ENCODE measurements around the gene FIGNL2. TPM values are rescaled to one million over a fixed set of nuclear protein-coding genes. Genes with fewer than 3 reads are reported as not detected.
A peak's percentile ranks its signal among the peaks of the same experiment; 100 is the strongest.
"Not testable (repeated sequence)": the region's sequence is repeated elsewhere in the genome, so short reads cannot be mapped to it uniquely, and the experiment has no call there.

Gene FIGNL2
- total and polyA plus RNA-seq, 5 donors = 0.18 to 0.39 (median 0.26) TPM

DNA sequence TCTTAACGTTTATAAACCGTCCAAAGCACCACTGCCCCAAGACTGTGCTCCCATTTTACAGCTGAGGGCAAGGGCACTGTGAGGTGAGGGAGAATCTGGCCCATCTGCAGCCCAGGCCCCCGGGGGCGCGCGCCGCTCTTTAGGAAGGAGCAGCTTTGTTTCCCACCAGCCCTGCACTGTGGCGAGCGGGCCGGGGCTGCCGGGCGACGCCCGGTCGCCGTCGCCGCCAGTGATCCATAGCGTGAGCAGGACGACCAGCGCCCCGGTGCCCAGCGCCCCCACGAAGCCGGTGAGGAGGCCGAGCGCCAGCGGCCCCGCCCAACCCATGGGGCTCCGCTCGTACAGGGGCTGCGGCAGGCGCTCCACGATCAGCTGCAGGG is 34.6 kb downstream of the FIGNL2 start:
- ATAC-seq (no peak), DNase-seq (no peak)
- H3K4me3 ChIP-seq (ENCODE audit: low read length) = peak overlapping the region; percentile 62
- intact Hi-C loops (cut with DNase I) = loop anchor here in 1 of 4 donors (10.0 kb wide), 1 partner anchor 61 kb away; no protein-coding TSS in a partner anchor
- WGBS = 8% methylated on average over 34 of the region's 34 CpGs
- no peak overlapping the region for H3K27ac ChIP-seq (ENCODE audit: low read length)
- H3K27me3 ChIP-seq (ENCODE audit: control insufficient read depth, insufficient read depth) = no peaks in the 10 kb centered on the region
- no peaks in the 10 kb centered on the region for H3K4me1 ChIP-seq (ENCODE audit: control insufficient read depth, insufficient read depth, low read length)
- H3K9me3 ChIP-seq (ENCODE audit: control insufficient read depth, low read length) = no peaks in the 10 kb centered on the region

DNA sequence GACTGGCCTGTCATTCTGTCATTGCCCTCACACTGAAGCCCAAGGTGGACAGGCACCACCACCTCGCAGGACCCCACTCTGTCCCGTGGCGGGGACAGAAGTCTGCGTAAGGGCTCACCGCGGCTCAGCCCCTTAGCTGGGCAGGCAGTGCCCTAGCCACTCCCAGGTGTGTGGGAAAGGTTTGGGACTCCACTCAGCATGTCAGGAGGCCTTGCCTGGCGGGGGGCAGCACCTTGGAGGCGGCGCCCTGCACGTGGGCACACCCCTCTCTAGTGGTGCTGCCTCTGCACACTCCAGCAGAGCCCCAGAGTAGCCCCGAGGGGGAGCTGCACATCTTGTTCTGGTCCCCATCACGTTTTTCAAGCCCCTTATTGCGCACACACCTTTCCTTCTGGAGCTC is 35.6 kb downstream of the FIGNL2 start:
- H3K4me1 ChIP-seq (ENCODE audit: control insufficient read depth, insufficient read depth, low read length) = no peaks in the 10 kb centered on the region
- H3K4me3 ChIP-seq (ENCODE audit: low read length) = no peak overlapping the region
- 88% methylated on average over 13 of the region's 13 CpGs for WGBS
- no peak overlapping the region for H3K27ac ChIP-seq (ENCODE audit: low read length)
- no peak for ATAC-seq
- no peak for DNase-seq
- H3K27me3 ChIP-seq (ENCODE audit: control insufficient read depth, insufficient read depth) = no peaks in the 10 kb centered on the region
- intact Hi-C loops (cut with DNase I) = loop anchor here in 1 of 4 donors (10.0 kb wide), 1 partner anchor 62 kb away; no protein-coding TSS in a partner anchor
- H3K9me3 ChIP-seq (ENCODE audit: control insufficient read depth, low read length) = no peaks in the 10 kb centered on the region

DNA sequence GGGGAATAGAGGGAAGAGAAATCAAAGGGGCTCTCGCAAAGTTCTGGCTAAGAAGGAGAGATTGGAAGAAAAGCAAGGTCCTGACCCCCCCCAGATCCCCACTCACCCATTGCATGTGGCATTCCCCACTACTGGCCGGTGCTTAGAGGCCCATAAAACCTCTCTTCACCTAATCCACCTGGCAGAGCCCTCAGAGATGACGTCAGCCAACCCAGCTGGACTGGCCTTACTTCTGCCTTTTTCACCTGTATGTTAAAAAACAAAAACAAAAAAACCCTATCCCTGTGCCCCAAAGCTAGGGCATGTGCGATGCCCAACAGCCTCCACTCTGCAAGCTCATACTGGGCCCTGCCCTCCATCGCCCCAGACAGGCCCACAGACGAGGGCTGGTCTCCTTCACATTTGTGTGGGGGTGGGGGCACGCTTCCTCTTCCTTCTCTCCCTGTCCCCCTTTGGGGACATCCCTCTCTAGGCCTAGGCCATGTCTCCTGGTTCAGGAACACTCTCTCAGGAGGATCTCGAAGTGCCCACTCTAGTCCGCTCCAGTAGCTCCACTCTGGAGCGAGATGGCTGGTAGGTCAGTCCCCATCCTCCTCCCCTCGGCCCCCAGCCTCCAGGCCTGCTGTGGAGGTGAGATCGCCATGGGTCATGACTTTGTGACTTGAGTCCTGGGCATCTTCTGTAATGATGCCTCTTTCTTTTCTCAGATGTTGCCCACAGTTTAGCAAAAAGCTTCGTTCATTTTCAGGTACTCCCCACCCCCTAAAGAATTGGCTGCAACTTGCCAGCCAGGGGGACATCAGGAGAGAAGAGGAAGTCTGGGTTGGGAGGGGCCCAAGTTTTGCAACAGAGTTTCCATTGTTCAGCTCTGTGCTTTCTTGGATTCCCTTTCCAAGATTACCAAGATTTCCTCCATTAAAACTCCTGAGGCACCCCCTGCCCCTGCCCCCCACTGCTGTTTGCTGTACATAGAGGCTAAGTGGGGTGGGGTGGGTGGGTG is 37.0 kb downstream of the FIGNL2 start:
- Histone ChIP-seq H3K4me3 (ENCODE audit: low read length) (no peak overlapping the region), H3K4me1 (ENCODE audit: control insufficient read depth, insufficient read depth, low read length) (no peaks in the 10 kb centered on the region), H3K27me3 (ENCODE audit: control insufficient read depth, insufficient read depth) (no peaks in the 10 kb centered on the region), H3K9me3 (ENCODE audit: control insufficient read depth, low read length) (no peaks in the 10 kb centered on the region), H3K27ac (ENCODE audit: low read length) (no peak overlapping the region)
- ATAC-seq = no peak
- intact Hi-C loops (cut with DNase I) = loop anchor here in 1 of 4 donors (10.0 kb wide), 1 partner anchor 63 kb away; no protein-coding TSS in a partner anchor
- no peak for DNase-seq
- WGBS = 74% methylated on average over 13 of the region's 13 CpGs

DNA sequence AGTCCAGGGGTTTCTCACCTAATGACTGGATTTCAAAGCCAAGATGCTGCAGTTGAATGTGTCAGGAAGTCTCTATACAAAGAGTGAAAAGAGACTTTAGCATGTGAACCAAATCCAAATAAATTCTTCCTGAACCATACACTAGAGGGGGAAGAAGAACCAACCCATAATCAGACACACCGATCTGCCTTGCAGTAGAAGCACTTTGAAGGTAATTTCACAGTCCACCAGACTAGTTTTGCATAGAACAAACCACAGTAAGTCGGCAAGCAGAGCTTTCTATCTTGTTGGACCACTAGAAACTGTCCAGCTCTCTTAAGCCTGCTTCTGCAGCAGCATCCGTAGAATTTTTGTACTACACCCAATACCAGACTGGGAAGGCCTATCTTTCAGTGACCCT is 39.3 kb downstream of the FIGNL2 start:
- no peaks in the 10 kb centered on the region for H3K27me3 ChIP-seq (ENCODE audit: control insufficient read depth, insufficient read depth)
- DNase-seq (no peak), ATAC-seq (no peak)
- H3K4me1 ChIP-seq (ENCODE audit: control insufficient read depth, insufficient read depth, low read length) = no peaks in the 10 kb centered on the region
- H3K9me3 ChIP-seq (ENCODE audit: control insufficient read depth, low read length) = no peaks in the 10 kb centered on the region
- WGBS = 75% methylated on average over 3 of the region's 3 CpGs
- no peak overlapping the region for H3K4me3 ChIP-seq (ENCODE audit: low read length)
- intact Hi-C loops (cut with DNase I) = no loop called here
- no peak overlapping the region for H3K27ac ChIP-seq (ENCODE audit: low read length)

DNA sequence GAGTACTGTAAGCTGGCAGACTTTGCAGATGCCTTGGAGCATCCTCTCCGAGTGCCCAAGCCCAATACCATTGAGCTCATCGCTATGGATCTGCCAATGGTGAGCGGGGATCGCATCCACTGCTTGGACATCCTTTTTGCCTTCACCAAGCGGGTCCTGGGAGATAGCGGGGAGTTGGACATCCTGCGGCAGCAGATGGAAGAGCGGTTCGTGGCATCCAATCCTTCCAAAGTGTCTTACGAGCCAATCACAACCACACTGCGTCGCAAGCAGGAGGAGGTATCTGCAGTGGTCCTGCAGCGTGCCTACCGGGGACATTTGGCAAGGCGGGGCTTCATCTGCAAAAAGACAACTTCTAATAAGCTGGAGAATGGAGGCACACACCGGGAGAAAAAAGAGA is 41.6 kb downstream of the FIGNL2 start:
- no peaks in the 10 kb centered on the region for H3K4me1 ChIP-seq (ENCODE audit: control insufficient read depth, insufficient read depth, low read length)
- WGBS = 93% methylated on average over 16 of the region's 16 CpGs
- no peak for ATAC-seq
- no peaks in the 10 kb centered on the region for H3K9me3 ChIP-seq (ENCODE audit: control insufficient read depth, low read length)
- no peak overlapping the region for H3K4me3 ChIP-seq (ENCODE audit: low read length)
- no peak for DNase-seq
- intact Hi-C loops (cut with DNase I) = no loop called here
- H3K27me3 ChIP-seq (ENCODE audit: control insufficient read depth, insufficient read depth) = no peaks in the 10 kb centered on the region
- no peak overlapping the region for H3K27ac ChIP-seq (ENCODE audit: low read length)

DNA sequence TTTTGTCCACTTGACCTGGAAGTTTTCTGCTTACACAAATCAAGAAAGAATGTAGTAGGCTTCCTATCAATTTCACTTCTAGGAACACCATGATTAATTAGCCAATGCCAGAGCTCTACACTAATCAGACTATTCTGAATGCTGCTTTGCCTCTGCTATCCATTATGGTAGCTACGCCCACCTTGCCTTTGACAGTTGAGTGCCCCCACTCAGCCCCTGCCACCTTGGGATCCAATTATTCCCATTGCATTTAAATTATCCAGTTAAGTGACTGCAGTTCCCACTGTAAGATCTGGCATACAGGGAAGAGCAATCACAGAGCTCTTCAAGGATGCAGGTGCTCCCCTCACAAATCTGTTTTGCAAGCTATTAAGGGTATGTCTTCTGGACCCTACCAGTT is 47.5 kb downstream of the FIGNL2 start:
- Histone ChIP-seq H3K4me3 (ENCODE audit: low read length) (no peak overlapping the region), H3K27ac (ENCODE audit: low read length) (no peak overlapping the region), H3K9me3 (ENCODE audit: control insufficient read depth, low read length) (no peaks in the 10 kb centered on the region), H3K27me3 (ENCODE audit: control insufficient read depth, insufficient read depth) (no peaks in the 10 kb centered on the region), H3K4me1 (ENCODE audit: control insufficient read depth, insufficient read depth, low read length) (no peaks in the 10 kb centered on the region)
- intact Hi-C loops (cut with DNase I) = no loop called here
- 97% methylated on average over 1 of the region's 1 CpG for whole genome bisulfite sequencing
- DNase-seq (no peak), ATAC-seq (no peak)

DNA sequence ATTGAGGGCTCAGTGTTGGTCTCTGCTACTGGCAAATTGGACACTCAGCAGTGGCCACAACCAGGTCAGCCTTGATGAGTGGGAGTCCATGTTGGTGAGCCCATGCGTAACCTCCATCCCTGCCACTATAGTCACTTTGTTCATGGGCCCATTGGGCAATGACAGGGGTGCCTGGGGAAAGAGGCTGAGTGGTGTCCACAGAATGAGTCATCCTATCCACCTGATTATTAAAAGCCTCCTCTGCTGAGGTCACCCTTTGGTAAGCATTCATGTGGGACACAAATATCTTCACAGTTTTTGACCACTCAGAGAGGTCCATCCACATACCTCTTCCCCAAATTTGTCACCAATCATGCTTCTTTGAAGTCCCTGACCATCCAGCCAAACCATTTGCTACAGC is 50.0 kb downstream of the FIGNL2 start:
- Histone ChIP-seq H3K9me3 (ENCODE audit: control insufficient read depth, low read length) (no peaks in the 10 kb centered on the region), H3K27ac (ENCODE audit: low read length) (no peak overlapping the region), H3K27me3 (ENCODE audit: control insufficient read depth, insufficient read depth) (no peaks in the 10 kb centered on the region), H3K4me3 (ENCODE audit: low read length) (no peak overlapping the region), H3K4me1 (ENCODE audit: control insufficient read depth, insufficient read depth, low read length) (no peaks in the 10 kb centered on the region)
- intact Hi-C loops (cut with DNase I) = no loop called here
- no peak for ATAC-seq
- 97% methylated on average over 1 of the region's 1 CpG for WGBS
- no peak for DNase-seq

DNA sequence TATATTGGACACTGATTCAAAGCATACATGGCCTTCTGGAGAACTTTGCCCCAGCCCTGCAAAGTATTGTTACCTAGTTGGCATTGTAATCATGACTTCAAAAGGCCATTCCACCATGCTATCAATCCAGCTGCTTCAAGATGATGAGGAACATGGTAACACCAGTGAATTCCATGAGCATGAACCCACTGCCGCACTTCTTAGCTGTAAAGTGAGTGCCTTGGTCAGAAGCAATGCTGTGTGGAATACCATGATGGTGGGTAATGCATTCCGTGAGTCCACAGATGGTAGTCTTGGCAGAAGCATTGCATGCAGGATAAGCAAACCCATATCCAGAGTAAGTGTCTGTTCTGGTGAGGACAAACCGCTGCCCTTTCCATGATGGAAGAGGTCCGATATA is 50.5 kb downstream of the FIGNL2 start:
- H3K27ac ChIP-seq (ENCODE audit: low read length); H3K4me1 ChIP-seq (ENCODE audit: control insufficient read depth, insufficient read depth, low read length); H3K27me3 ChIP-seq (ENCODE audit: control insufficient read depth, insufficient read depth); H3K9me3 ChIP-seq (ENCODE audit: control insufficient read depth, low read length); intact Hi-C loops (cut with DNase I); ATAC-seq; DNase-seq; H3K4me3 ChIP-seq (ENCODE audit: low read length): not testable (repeated sequence)
- 95% methylated on average over 4 of the region's 4 CpGs for WGBS

DNA sequence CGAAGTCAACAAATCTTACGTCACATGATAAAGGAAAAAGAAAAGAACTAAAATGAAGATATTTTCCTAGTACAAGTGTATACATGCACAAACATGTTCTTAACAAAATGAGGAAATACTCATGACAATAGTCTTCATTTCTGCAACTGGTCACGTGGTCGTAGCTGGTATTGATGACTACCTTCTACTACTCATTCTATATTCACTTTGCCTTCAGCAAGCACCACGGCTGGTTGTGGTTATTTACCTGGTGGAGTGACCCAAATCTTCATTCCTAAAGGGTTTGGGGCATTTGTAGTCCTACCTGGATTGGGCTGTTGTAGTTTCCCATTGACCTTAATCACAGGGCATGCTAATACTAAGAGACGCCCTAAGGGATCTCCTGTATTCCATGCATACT is 51.2 kb downstream of the FIGNL2 start:
- intact Hi-C loops (cut with DNase I) = no loop called here
- Histone ChIP-seq H3K27ac (ENCODE audit: low read length) (no peak overlapping the region), H3K9me3 (ENCODE audit: control insufficient read depth, low read length) (no peaks in the 10 kb centered on the region), H3K27me3 (ENCODE audit: control insufficient read depth, insufficient read depth) (no peaks in the 10 kb centered on the region), H3K4me1 (ENCODE audit: control insufficient read depth, insufficient read depth, low read length) (no peaks in the 10 kb centered on the region), H3K4me3 (ENCODE audit: low read length) (no peak overlapping the region)
- no peak for DNase-seq
- ATAC-seq = no peak
- WGBS = 91% methylated on average over 6 of the region's 6 CpGs

DNA sequence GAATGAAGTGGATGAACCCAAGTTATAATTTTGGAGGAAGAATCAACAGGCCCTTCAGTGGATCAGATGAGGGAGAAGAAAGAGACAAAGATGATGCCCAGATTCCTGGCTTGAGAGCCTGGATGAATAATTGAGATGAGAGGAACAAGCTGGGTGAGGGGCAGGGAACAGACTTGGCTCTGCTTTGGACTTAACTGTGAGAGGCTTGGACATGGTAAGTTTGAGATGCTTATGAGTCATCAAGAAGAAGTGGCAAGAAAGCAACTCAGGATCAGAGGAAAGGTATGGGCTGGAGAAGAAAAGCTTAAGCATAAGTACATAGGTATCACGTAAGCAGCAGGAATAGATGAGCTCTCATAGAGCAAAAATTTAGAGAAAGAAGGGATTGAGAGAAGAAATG is 55.3 kb downstream of the FIGNL2 start:
- H3K27ac ChIP-seq (ENCODE audit: low read length) = no peak overlapping the region
- H3K27me3 ChIP-seq (ENCODE audit: control insufficient read depth, insufficient read depth) = no peaks in the 10 kb centered on the region
- WGBS = 100% methylated on average over 1 of the region's 1 CpG
- intact Hi-C loops (cut with DNase I) = no loop called here
- no peaks in the 10 kb centered on the region for H3K4me1 ChIP-seq (ENCODE audit: control insufficient read depth, insufficient read depth, low read length)
- ATAC-seq (no peak), DNase-seq (no peak)
- no peak overlapping the region for H3K4me3 ChIP-seq (ENCODE audit: low read length)
- H3K9me3 ChIP-seq (ENCODE audit: control insufficient read depth, low read length) = no peaks in the 10 kb centered on the region

DNA sequence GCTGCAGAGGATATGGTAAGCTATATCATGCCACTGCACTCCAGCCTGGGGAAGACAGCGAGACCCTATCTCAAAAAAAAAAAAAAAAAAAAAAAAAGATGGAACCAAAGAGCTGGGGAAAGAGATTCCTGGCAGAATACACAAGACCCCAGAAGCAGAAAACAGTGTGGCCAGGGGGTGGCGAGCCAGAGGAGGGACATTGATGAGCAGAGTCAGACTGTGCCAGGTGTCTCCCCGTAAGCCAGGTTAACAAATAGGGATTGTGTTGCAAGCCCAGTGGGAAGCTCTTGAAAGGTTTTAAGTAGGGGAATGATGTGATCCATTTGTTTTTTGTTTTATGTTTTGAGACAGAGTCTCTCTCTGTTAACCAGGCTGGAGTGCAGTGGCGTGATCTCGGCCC is 56.1 kb downstream of the FIGNL2 start:
- no peak for DNase-seq
- Histone ChIP-seq H3K4me1 (ENCODE audit: control insufficient read depth, insufficient read depth, low read length) (no peaks in the 10 kb centered on the region), H3K27me3 (ENCODE audit: control insufficient read depth, insufficient read depth) (no peaks in the 10 kb centered on the region), H3K27ac (ENCODE audit: low read length) (no peak overlapping the region), H3K4me3 (ENCODE audit: low read length) (no peak overlapping the region), H3K9me3 (ENCODE audit: control insufficient read depth, low read length) (no peaks in the 10 kb centered on the region)
- WGBS = 95% methylated on average over 5 of the region's 5 CpGs
- intact Hi-C loops (cut with DNase I) = no loop called here
- ATAC-seq = no peak
